Stimulated activated CD4-positive, alpha-beta T cell treated with anti-CD3 and anti-CD28 coated beads, Interleukin-4, amount 100 ng/mL, for 4 hours (primary cell): ENCODE measurements around the gene CRACDL.

Source experiments
- DNase-seq, 2 experiments: peaks; one replicate each; pipeline ENCODE4 v3.0.0-alpha.2; 2020

CRACDL gene

GRCh38 chr2:98847853-98848252 is 88.2 kb downstream of the CRACDL start:
- no peak for DNase-seq

DNA sequence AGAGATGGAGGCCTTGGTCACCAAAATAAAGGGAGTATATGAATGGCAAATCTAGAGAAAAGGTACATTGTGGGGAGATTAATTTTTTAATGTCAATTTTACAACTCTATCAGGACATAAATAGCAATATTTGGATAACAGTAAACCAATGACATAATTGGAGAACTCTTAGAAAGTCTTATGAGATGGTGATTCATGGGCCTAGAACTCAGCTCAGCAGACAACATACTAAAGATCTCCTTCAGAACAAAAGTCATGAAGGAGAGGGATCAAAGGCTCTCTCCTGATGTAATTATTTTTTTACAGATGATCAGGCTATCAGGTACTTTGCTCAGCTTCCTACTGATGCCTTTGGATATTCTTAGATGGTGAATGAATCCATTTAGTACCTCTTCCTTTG is 90.0 kb downstream of the CRACDL start:
- DNase-seq, result no peak

GRCh38 chr2:98842136-98842535 is 93.9 kb downstream of the CRACDL start:
- DNase-seq, result no peak

DNA sequence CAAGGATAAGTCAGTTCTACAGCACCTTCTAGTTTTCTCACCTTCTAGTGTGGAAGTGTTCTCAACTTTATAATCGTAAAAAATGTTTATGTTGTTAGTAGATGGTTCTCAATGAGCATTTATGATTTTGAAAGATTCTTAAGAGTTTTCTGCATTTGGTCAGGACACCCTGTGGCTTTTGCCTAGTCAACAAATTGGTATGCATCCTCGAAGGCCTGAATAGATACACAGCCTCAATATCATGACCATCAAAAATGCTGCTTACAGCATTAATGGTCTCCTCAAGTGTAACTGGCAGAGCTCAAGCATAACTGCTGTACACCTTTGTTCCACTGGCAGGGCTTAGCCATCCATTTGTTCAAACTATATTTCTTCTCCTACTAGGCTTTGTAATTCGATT is 96.7 kb downstream of the CRACDL start:
- DNase-seq, result no peak

GRCh38 chr2:98835831-98836385 is 100.1 kb downstream of the CRACDL start:
- peak in 1 of 2 experiments; percentile 58 for DNase-seq

DNA sequence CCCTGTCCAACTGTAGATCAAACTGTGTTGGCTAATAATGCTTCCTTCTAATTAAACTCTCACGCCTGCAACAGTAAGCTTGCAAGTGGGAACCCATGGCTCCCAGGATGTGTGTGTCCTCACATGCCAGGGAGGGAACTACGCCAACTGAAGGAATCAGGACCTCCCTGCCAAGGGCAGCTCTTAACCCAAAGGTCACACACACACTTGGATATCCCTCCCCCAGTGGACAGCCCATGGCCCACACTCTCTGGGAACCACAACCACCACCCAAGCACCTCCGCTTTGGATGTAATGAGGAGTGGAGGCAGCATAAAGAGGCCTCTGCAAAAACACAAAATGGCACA is 102.1 kb downstream of the CRACDL start:
- DNase-seq, result no peak

- no peak for DNase-seq
Measured at GRCh38 chr2:98833172-98833916, 102.7 kb downstream of the CRACDL start.

DNA sequence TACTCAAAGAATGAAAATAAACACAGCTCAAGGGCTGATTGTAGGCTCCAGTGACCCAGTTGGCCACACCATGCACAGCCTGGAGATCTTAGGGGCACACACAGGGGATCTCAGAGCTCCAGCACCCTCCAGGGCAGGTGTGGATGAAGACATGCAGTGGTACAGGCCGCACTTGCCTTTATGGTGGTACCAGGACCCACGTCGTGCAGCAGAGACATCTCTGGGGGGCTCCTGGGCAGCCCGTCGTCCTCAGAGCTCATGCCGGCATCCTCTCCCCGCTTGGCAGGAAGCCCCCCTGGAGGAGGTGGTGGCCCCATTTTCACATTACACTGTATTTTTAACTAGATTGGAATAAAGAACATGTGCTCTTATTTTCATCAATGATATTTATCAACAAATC is 103.9 kb downstream of the CRACDL start:
- DNase-seq, result no peak

- DNase-seq, result no peak
Measured at GRCh38 chr2:98830571-98831145, 105.4 kb downstream of the CRACDL start.

- DNase-seq, result no peak
Measured at GRCh38 chr2:98829581-98830270, 106.3 kb downstream of the CRACDL start.

GRCh38 chr2:98828793-98829371 is 107.1 kb downstream of the CRACDL start:
- DNase-seq, result no peak

- no peak for DNase-seq
Measured at GRCh38 chr2:98828369-98828744, 107.7 kb downstream of the CRACDL start.

- DNase-seq, result no peak
Measured at GRCh38 chr2:98827625-98828368, 108.2 kb downstream of the CRACDL start.

- DNase-seq, result no peak
Measured at GRCh38 chr2:98826856-98827255, 109.2 kb downstream of the CRACDL start.

GRCh38 chr2:98825858-98826257 is 110.2 kb downstream of the CRACDL start:
- no peak for DNase-seq

DNA sequence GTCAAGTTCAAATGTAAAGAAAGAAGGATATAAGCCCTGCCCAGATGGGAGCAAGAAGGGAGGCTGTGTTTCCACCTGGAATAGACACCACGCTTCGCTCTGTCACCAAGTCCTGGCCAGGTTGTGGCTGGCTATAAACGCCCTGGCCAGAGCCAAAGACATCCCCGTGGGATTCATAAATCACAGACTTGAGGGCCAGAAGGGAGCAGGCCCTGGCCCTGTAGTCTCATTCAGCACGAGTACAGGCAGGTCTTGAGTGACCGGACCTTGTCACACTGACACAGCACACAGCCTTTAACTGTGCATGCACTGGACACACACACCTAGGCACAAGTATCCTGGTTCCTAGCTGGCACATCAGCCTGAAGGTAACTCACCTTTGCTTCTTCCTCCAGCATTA is 110.6 kb downstream of the CRACDL start:
- DNase-seq, result no peak

- DNase-seq, result no peak
Measured at GRCh38 chr2:98825020-98825350, 111.0 kb downstream of the CRACDL start.

DNA sequence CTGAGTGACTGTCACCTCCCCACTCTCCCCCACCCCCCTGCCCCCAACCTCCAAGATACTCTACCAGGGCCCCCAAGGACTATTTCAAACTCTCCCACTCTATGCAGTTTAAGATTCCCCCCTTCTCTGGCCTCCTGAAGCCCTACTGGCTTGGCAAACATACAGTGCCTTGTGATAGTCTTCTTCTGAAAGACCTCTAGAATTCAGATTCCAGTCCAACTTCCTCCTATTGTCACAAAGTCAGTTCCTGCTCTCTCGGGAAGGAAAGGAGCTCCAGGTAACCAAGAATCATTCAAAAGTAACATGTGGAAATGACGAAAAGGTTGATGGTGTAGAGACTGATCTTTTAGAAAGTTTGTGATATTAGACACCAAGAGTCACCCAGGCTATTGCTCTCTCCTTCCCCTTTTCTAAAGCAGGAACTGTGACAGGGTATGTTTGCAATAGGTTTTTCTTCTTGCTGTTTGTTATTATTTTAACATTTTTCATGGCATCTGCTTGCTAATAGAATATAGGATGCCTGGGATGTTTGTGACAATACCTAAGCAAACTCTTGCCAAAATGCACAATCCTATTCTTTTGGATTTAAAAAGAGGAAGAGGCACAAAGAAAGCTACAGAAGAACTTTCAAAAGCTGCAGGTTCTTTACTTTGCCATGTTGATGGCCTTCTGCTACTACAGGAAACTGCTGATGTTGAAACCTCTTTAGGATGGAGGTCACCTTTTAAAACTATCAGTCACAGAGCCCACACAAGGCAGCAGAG is 111.6 kb downstream of the CRACDL start:
- DNase-seq, result no peak

DNA sequence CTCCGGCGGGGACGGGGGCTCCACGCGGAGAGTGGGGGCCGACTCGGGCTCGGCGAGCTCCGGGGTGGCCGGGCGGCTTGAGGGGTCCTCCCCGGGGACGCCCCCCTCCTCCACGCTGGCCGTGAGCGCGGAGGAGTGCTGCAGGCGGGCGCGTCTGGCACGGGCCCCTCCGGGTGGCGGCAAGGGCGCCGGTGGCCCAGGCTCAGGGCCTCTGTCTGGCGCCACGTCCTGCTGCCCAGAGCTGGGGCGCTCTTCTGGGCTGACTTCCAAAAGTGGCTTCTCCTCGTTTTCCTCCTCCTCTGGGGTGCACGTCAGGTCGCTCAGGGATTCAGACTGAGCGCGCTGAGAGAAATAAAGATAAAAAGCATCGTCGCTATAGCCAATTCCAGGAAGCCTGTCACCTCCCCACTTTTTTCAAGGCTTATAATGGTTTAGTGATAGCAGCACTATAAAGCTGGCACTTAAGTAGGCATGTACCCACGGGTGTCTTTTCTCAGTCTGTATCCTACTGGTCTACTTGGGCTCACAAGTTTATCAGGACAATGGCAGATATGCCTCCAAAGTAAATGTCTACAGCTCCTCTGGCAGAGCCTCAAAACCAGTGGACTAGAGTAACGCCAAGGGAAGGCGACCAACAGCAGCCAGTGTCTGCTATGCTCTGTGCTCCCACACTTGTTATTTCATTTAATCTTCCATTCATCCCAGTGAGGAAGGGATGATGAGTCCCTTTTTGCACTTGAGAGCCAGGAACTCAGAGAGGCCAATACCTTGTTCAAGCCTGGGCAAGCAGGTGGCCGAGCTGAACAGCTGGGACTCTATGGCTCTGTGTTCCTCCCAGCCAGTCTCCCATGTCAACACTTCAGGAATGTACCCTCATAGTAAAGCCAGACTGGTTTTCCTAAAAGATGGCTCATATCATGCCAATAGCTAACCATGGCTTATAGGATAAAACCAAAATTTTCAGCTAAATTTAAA is 112.5 kb downstream of the CRACDL start:
- no peak for DNase-seq

DNA sequence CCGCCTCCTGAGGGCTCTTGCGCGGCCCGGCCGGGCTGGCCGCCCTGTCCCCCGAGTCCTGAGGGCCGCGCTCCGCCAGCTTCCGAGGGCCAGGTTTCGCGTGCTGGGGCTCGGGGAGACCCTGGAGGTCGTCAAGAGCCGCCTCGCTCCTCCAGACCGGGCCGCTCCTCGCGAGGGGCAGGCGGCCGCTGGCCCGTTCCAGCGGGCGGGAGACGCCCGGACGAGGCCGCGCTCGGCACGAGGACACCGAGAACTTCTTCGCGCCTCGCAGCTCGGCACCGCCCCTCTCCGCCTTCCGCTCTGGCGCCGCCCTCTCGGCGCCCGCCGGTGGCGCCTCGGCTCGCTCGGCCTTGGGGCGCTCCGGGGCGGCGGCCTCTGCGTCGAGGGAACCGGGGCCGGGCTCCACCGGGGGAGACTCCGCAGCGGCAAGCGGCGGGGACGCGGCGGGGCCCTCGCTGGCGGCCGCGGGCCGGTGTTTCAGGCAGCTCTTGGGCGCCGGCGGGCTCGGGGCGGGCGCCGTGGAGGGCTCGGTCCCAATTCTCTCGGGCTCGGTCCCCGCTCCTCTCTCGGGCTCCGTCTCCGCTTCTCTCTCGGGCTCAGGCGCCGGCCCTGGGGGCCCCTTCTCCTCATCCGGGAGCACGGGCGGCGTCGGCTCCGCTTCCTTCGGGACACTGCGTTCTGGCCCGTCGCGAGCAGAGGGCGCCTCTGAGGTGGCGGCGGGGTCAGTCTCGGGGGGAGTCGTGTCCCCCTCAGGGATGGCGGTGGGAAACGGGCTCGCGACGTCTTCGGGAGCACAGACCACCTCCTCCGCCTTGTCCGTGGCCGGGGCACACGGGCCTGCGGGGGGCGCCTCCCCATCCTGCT is 113.5 kb downstream of the CRACDL start:
- peak; percentile 47 to 61 for DNase-seq
